ENCODE data around the gene CAVIN1.
"Not testable (repeated sequence)": the region's sequence is repeated elsewhere in the genome, so short reads cannot be mapped to it uniquely, and the experiment has no call there.

CAVIN1 gene

GRCh38 chr17:42431758-42432161 lies 8.7 kb upstream of the CAVIN1 start:
- DNase-seq (ENCODE audit: low spot score): no peak

- DNase-seq (ENCODE audit: low spot score): no peak
Observed at GRCh38 chr17:42429726-42430447, 6.8 kb upstream of the CAVIN1 start.

GRCh38 chr17:42428141-42428944 lies 5.3 kb upstream of the CAVIN1 start:
- DNase-seq (ENCODE audit: low spot score): peak; percentile 72

GRCh38 chr17:42424991-42425610 lies 2.0 kb upstream of the CAVIN1 start:
- DNase-seq (ENCODE audit: low spot score): no peak

GRCh38 chr17:42423766-42424165 lies 710 bp upstream of the CAVIN1 start:
- no peak for DNase-seq (ENCODE audit: low spot score)

- DNase-seq (ENCODE audit: low spot score): no peak
Observed at GRCh38 chr17:42422412-42422957, 571 bp downstream of the CAVIN1 start.

GRCh38 chr17:42421507-42422338 lies 1.3 kb downstream of the CAVIN1 start:
- DNase-seq (ENCODE audit: low spot score): no peak

GRCh38 chr17:42421136-42421506 lies 1.9 kb downstream of the CAVIN1 start:
- no peak for DNase-seq (ENCODE audit: low spot score)

- DNase-seq (ENCODE audit: low spot score): not testable (repeated sequence)
Observed at GRCh38 chr17:42417981-42418380, 5.1 kb downstream of the CAVIN1 start.

GRCh38 chr17:42414704-42415409 lies 8.2 kb downstream of the CAVIN1 start:
- no peak for DNase-seq (ENCODE audit: low spot score)

- DNase-seq (ENCODE audit: low spot score): no peak
Observed at GRCh38 chr17:42413464-42414040, 9.5 kb downstream of the CAVIN1 start.

GRCh38 chr17:42411905-42412679 lies 11.0 kb downstream of the CAVIN1 start:
- DNase-seq (ENCODE audit: low spot score): no peak

GRCh38 chr17:42411361-42411760 lies 11.7 kb downstream of the CAVIN1 start:
- DNase-seq (ENCODE audit: low spot score): no peak

- DNase-seq (ENCODE audit: low spot score): no peak
Observed at GRCh38 chr17:42410319-42410685, 12.8 kb downstream of the CAVIN1 start.

- no peak for DNase-seq (ENCODE audit: low spot score)
Observed at GRCh38 chr17:42409523-42410318, 13.3 kb downstream of the CAVIN1 start.

- no peak for DNase-seq (ENCODE audit: low spot score)
Observed at GRCh38 chr17:42408061-42408460, 15.0 kb downstream of the CAVIN1 start.

GRCh38 chr17:42407289-42407836 lies 15.7 kb downstream of the CAVIN1 start:
- DNase-seq (ENCODE audit: low spot score): peak; percentile 71

- DNase-seq (ENCODE audit: low spot score): no peak
Observed at GRCh38 chr17:42406615-42407288, 16.3 kb downstream of the CAVIN1 start.

Data from NAMALWA (cell line).